ENCODE data around the gene ALOX15. TPM values are rescaled to one million over a fixed set of nuclear protein-coding genes. Genes with fewer than 3 reads are reported as not detected.
A peak's percentile ranks its signal among the peaks of the same experiment; 100 is the strongest.
"Not testable (repeated sequence)": the region's sequence is repeated elsewhere in the genome, so short reads cannot be mapped to it uniquely, and the experiment has no call there.

ALOX15 gene
- total RNA-seq, 2 donors from 2014 or later = not detected

- Mint-ChIP-seq H3K4me3 (no peak overlapping the region), H3K4me1 (ENCODE audit: low read depth in 2 of 2) (no peaks in the 10 kb centered on the region), H3K27ac (no peak overlapping the region), H3K27me3 (peaks cover 3 to 8% of the 10 kb centered on the region in 2 donors), H3K9me3 (no peaks in the 10 kb centered on the region), H3K36me3 (peaks cover 5% of the 10 kb centered on the region)
- ATAC-seq = no peak
- no peak for DNase-seq (ENCODE audit: low spot score)
Measured at GRCh38 chr17:4666296-4666695, 24.8 kb upstream of the ALOX15 start.

- H3K36me3 Mint-ChIP-seq = no peaks in the 10 kb centered on the region
- H3K27ac Mint-ChIP-seq = no peak overlapping the region
- ATAC-seq (no peak), DNase-seq (ENCODE audit: low spot score) (no peak)
- peaks cover 3 to 8% of the 10 kb centered on the region in 2 donors for H3K27me3 Mint-ChIP-seq
- no peaks in the 10 kb centered on the region for H3K4me1 Mint-ChIP-seq (ENCODE audit: low read depth in 2 of 2)
- H3K9me3 Mint-ChIP-seq = no peaks in the 10 kb centered on the region
- H3K4me3 Mint-ChIP-seq = no peak overlapping the region
Measured at GRCh38 chr17:4665027-4665426, 23.5 kb upstream of the ALOX15 start.

GRCh38 chr17:4664230-4664629 is 22.8 kb upstream of the ALOX15 start:
- DNase-seq (ENCODE audit: low spot score) (no peak), ATAC-seq (peak in 1 of 2 donors; percentile 9)
- no peaks in the 10 kb centered on the region for H3K36me3 Mint-ChIP-seq
- peaks cover 6 to 8% of the 10 kb centered on the region in 2 donors for H3K27me3 Mint-ChIP-seq
- no peak overlapping the region for H3K27ac Mint-ChIP-seq
- no peak overlapping the region for H3K4me3 Mint-ChIP-seq
- no peaks in the 10 kb centered on the region for H3K9me3 Mint-ChIP-seq
- no peaks in the 10 kb centered on the region for H3K4me1 Mint-ChIP-seq (ENCODE audit: low read depth in 2 of 2)

- ATAC-seq (no peak), DNase-seq (ENCODE audit: low spot score) (no peak)
- Mint-ChIP-seq H3K36me3 (no peaks in the 10 kb centered on the region), H3K9me3 (no peaks in the 10 kb centered on the region), H3K27me3 (peaks cover 7 to 8% of the 10 kb centered on the region in 2 donors), H3K4me3 (no peak overlapping the region), H3K4me1 (ENCODE audit: low read depth in 2 of 2) (peaks cover 0 to 2% of the 10 kb centered on the region in 2 donors), H3K27ac (no peak overlapping the region)
Measured at GRCh38 chr17:4663711-4664110, 22.2 kb upstream of the ALOX15 start.

GRCh38 chr17:4658478-4659305 is 17.2 kb upstream of the ALOX15 start:
- H3K4me3 Mint-ChIP-seq = no peak overlapping the region
- DNase-seq (ENCODE audit: low spot score) (no peak), ATAC-seq (peak; percentile 82 to 85)
- peaks cover 7 to 11% of the 10 kb centered on the region in 2 donors for H3K27me3 Mint-ChIP-seq
- H3K27ac Mint-ChIP-seq = no peak overlapping the region
- no peaks in the 10 kb centered on the region for H3K36me3 Mint-ChIP-seq
- no peaks in the 10 kb centered on the region for H3K9me3 Mint-ChIP-seq
- peaks cover 3 to 6% of the 10 kb centered on the region in 2 donors for H3K4me1 Mint-ChIP-seq (ENCODE audit: low read depth in 2 of 2)

- Mint-ChIP-seq H3K4me3 (no peak overlapping the region), H3K36me3 (no peaks in the 10 kb centered on the region), H3K9me3 (no peaks in the 10 kb centered on the region), H3K27ac (no peak overlapping the region), H3K4me1 (ENCODE audit: low read depth in 2 of 2) (peaks cover 3 to 6% of the 10 kb centered on the region in 2 donors), H3K27me3 (peaks cover 7 to 11% of the 10 kb centered on the region in 2 donors)
- ATAC-seq = no peak
- DNase-seq (ENCODE audit: low spot score) = no peak
Measured at GRCh38 chr17:4657678-4658077, 16.2 kb upstream of the ALOX15 start.

- ATAC-seq, H3K4me3 Mint-ChIP-seq: not testable (repeated sequence)
- peaks cover 11 to 14% of the 10 kb centered on the region in 2 donors for H3K27me3 Mint-ChIP-seq
Measured at GRCh38 chr17:4655933-4656332, 14.5 kb upstream of the ALOX15 start.

GRCh38 chr17:4652997-4653396 is 11.5 kb upstream of the ALOX15 start:
- Mint-ChIP-seq H3K27ac (no peak overlapping the region), H3K9me3 (no peaks in the 10 kb centered on the region), H3K4me1 (ENCODE audit: low read depth in 2 of 2) (no peaks in the 10 kb centered on the region), H3K27me3 (peaks cover 12 to 24% of the 10 kb centered on the region in 2 donors), H3K36me3 (no peaks in the 10 kb centered on the region), H3K4me3 (no peak overlapping the region)
- DNase-seq (ENCODE audit: low spot score) = no peak
- no peak for ATAC-seq

More at GRCh38 chr17:4655933-4656332, 14.5 kb upstream of the ALOX15 start:
- H3K4me1 Mint-ChIP-seq (ENCODE audit: low read depth in 2 of 2); H3K27ac Mint-ChIP-seq; H3K9me3 Mint-ChIP-seq; DNase-seq (ENCODE audit: low spot score); H3K36me3 Mint-ChIP-seq: not testable (repeated sequence)

GRCh38 chr17:4648741-4649140 is 7.3 kb upstream of the ALOX15 start:
- DNase-seq (ENCODE audit: low spot score) (no peak), ATAC-seq (no peak)
- H3K4me3 Mint-ChIP-seq = no peak overlapping the region
- no peaks in the 10 kb centered on the region for H3K9me3 Mint-ChIP-seq
- no peak overlapping the region for H3K27ac Mint-ChIP-seq
- H3K4me1 Mint-ChIP-seq (ENCODE audit: low read depth in 2 of 2) = no peaks in the 10 kb centered on the region
- H3K36me3 Mint-ChIP-seq = no peaks in the 10 kb centered on the region
- peaks cover 19 to 37% of the 10 kb centered on the region in 2 donors for H3K27me3 Mint-ChIP-seq

GRCh38 chr17:4645642-4646041 is 4.2 kb upstream of the ALOX15 start:
- Mint-ChIP-seq H3K4me1 (ENCODE audit: low read depth in 2 of 2) (no peaks in the 10 kb centered on the region), H3K27me3 (peaks cover 38 to 53% of the 10 kb centered on the region in 2 donors), H3K9me3 (no peaks in the 10 kb centered on the region), H3K27ac (no peak overlapping the region), H3K36me3 (no peaks in the 10 kb centered on the region), H3K4me3 (no peak overlapping the region)
- DNase-seq (ENCODE audit: low spot score) = no peak
- no peak for ATAC-seq

- no peak overlapping the region for H3K4me3 Mint-ChIP-seq
- H3K4me1 Mint-ChIP-seq (ENCODE audit: low read depth in 2 of 2) = no peaks in the 10 kb centered on the region
- H3K36me3 Mint-ChIP-seq = no peaks in the 10 kb centered on the region
- ATAC-seq (no peak), DNase-seq (ENCODE audit: low spot score) (no peak)
- H3K27me3 Mint-ChIP-seq = peaks cover 39 to 53% of the 10 kb centered on the region in 2 donors
- H3K9me3 Mint-ChIP-seq = no peaks in the 10 kb centered on the region
- H3K27ac Mint-ChIP-seq = no peak overlapping the region
Measured at GRCh38 chr17:4643676-4644075, 2.2 kb upstream of the ALOX15 start.

- no peaks in the 10 kb centered on the region for H3K4me1 Mint-ChIP-seq (ENCODE audit: low read depth in 2 of 2)
- H3K4me3 Mint-ChIP-seq = no peak overlapping the region
- no peaks in the 10 kb centered on the region for H3K36me3 Mint-ChIP-seq
- H3K27me3 Mint-ChIP-seq = peaks cover 43 to 52% of the 10 kb centered on the region in 2 donors
- no peak overlapping the region for H3K27ac Mint-ChIP-seq
- DNase-seq (ENCODE audit: low spot score) = no peak
- no peaks in the 10 kb centered on the region for H3K9me3 Mint-ChIP-seq
- no peak for ATAC-seq
Measured at GRCh38 chr17:4642286-4642685, 808 bp upstream of the ALOX15 start.

GRCh38 chr17:4640569-4641188 is 799 bp downstream of the ALOX15 start:
- not testable (repeated sequence) for ATAC-seq; H3K36me3 Mint-ChIP-seq; H3K27ac Mint-ChIP-seq; H3K9me3 Mint-ChIP-seq; H3K4me1 Mint-ChIP-seq (ENCODE audit: low read depth in 2 of 2); DNase-seq (ENCODE audit: low spot score); H3K4me3 Mint-ChIP-seq
- peaks cover 56 to 66% of the 10 kb centered on the region in 2 donors for H3K27me3 Mint-ChIP-seq

GRCh38 chr17:4639301-4640059 is 2.0 kb downstream of the ALOX15 start:
- H3K27me3 Mint-ChIP-seq = peaks cover 58 to 62% of the 10 kb centered on the region in 2 donors
- peak in 1 of 2 donors; percentile 11 for ATAC-seq
- DNase-seq (ENCODE audit: low spot score); H3K4me1 Mint-ChIP-seq (ENCODE audit: low read depth in 2 of 2); H3K27ac Mint-ChIP-seq; H3K4me3 Mint-ChIP-seq; H3K36me3 Mint-ChIP-seq; H3K9me3 Mint-ChIP-seq: not testable (repeated sequence)

All from natural killer cell treated with Interleukin-12 subunit alpha and Interleukin-12 subunit beta and Interleukin-15 and Interleukin-18, amount 100 ng/mL, for 72 hours (primary cell).